Activated CD4-positive, alpha-beta memory T cell treated with anti-CD3 and anti-CD28 coated beads for 36 hours (primary cell): Measurements from ENCODE around the gene UCN2. TPM values are rescaled to one million over a fixed set of nuclear protein-coding genes. Genes with fewer than 3 reads are reported as not detected.
"Not testable (repeated sequence)": the region's sequence is repeated elsewhere in the genome, so short reads cannot be mapped to it uniquely, and the experiment has no call there.

Experiments
- CTCF ChIA-PET: fragments of 350-600 bp; sonication (Branson Sonifier 250); formaldehyde crosslinking; loops from one replicate; lab custom pipeline; 2021; ENCODE audit warnings: antibody characterized with exemption, inconsistent platforms; lab: Charles Lee
- POLR2A ChIA-PET: fragments of 350-600 bp; sonication (Branson Sonifier 250); formaldehyde crosslinking; loops from one replicate; lab custom pipeline; 2021; ENCODE audit warnings: antibody characterized with exemption; lab: Charles Lee
- DNase-seq: peaks from one replicate; pipeline ENCODE4 v3.0.0-alpha.2; 2020
- H3K27ac Mint-ChIP-seq: one replicate; pipeline ENCODE4 v1.8.0; 2021; ENCODE audit warnings: mixed read lengths
- H3K27me3 Mint-ChIP-seq: one replicate; pipeline ENCODE4 v1.8.0; 2021; ENCODE audit warnings: mixed read lengths
- H3K36me3 Mint-ChIP-seq: one replicate; pipeline ENCODE4 v1.8.0; 2021; ENCODE audit warnings: mixed read lengths
- H3K4me1 Mint-ChIP-seq: one replicate; pipeline ENCODE4 v1.8.0; 2021; ENCODE audit warnings: low read depth, mixed read lengths
- H3K4me3 Mint-ChIP-seq: one replicate; pipeline ENCODE4 v1.8.0; 2021; ENCODE audit warnings: mild to moderate bottlenecking, mixed read lengths
- H3K9me3 Mint-ChIP-seq: one replicate; pipeline ENCODE4 v1.8.0; 2021; ENCODE audit warnings: mixed read lengths
- intact Hi-C: fragments of 100-400 bp; cut with micrococcal nuclease; formaldehyde crosslinking; loops from one replicate; pipeline ENCODE4 v1.15.1; 2023
- total RNA-seq, 2 experiments: library from RNA; stranded (reverse); gene quantifications; one replicate each; pipeline ENCODE4 v1.2.3, GENCODE V29; 2021

Gene UCN2
- total RNA-seq, 2 experiments from 2014 or later: not detected

GRCh38 chr3:48555949-48556795 lies 7.4 kb downstream of the UCN2 start:
- Mint-ChIP-seq H3K36me3 (peaks cover 3% of the 10 kb centered on the region), H3K9me3 (no peaks in the 10 kb centered on the region), H3K27ac (peak overlapping the region; percentile 42), H3K4me1 (peaks cover 16% of the 10 kb centered on the region), H3K27me3 (no peaks in the 10 kb centered on the region), H3K4me3 (peak overlapping the region; percentile 83)
- no peak for DNase-seq
- intact Hi-C loops: loop anchor here (1.0 to 5.0 kb wide), 5 partner anchors 49 to 451 kb away; partner anchors contain the start of genes CCDC51, CDC25A, TMA7 and WDR6
- POLR2A ChIA-PET: interaction anchor here (0.5 to 1.9 kb wide), 10 partner anchors 52 to 873 kb away, joined by 3 to 9 read pairs (median 4); partner anchors contain the start of genes NICN1, SHISA5 and SLC26A6
- CTCF ChIA-PET: interaction anchor here (0.6 to 5.6 kb wide), 14 partner anchors 7 to 769 kb away, joined by 3 to 58 read pairs (median 7); partner anchors contain the start of genes CCDC51, SLC26A6 and TMA7

GRCh38 chr3:48555231-48555948 lies 8.2 kb downstream of the UCN2 start:
- no peaks in the 10 kb centered on the region for H3K9me3 Mint-ChIP-seq
- no peak overlapping the region for H3K27ac Mint-ChIP-seq
- H3K4me1 Mint-ChIP-seq: peaks cover 16% of the 10 kb centered on the region
- peaks cover 3% of the 10 kb centered on the region for H3K36me3 Mint-ChIP-seq
- no peaks in the 10 kb centered on the region for H3K27me3 Mint-ChIP-seq
- DNase-seq: no peak
- peak overlapping the region; percentile 83 for H3K4me3 Mint-ChIP-seq
- intact Hi-C loops: loop anchor here (5.0 kb wide), 1 partner anchor 102 kb away; no protein-coding TSS in a partner anchor
- POLR2A ChIA-PET: interaction anchor here (0.6 kb wide), 1 partner anchor 396 kb away, joined by 3 read pairs; no protein-coding TSS in a partner anchor
- CTCF ChIA-PET: interaction anchor here (0.6 to 4.9 kb wide), 6 partner anchors 9 to 770 kb away, joined by 3 to 34 read pairs (median 3); no protein-coding TSS in a partner anchor

- POLR2A ChIA-PET: interaction anchor here (0.9 kb wide), 1 partner anchor 86 kb away, joined by 3 read pairs; no protein-coding TSS in a partner anchor
- peaks cover 16% of the 10 kb centered on the region for H3K4me1 Mint-ChIP-seq
- no peaks in the 10 kb centered on the region for H3K9me3 Mint-ChIP-seq
- no peak for DNase-seq
- CTCF ChIA-PET: interaction anchor here (0.7 to 4.9 kb wide), 5 partner anchors 81 to 286 kb away, joined by 3 to 34 read pairs (median 3); no protein-coding TSS in a partner anchor
- H3K36me3 Mint-ChIP-seq: peaks cover 3% of the 10 kb centered on the region
- H3K4me3 Mint-ChIP-seq: no peak overlapping the region
- H3K27ac Mint-ChIP-seq: no peak overlapping the region
- no peaks in the 10 kb centered on the region for H3K27me3 Mint-ChIP-seq
- intact Hi-C loops: no loop called here
Observed at GRCh38 chr3:48553886-48554845, 9.4 kb downstream of the UCN2 start.

GRCh38 chr3:48553361-48553760 lies 10.2 kb downstream of the UCN2 start:
- Mint-ChIP-seq H3K27ac (no peak overlapping the region), H3K9me3 (no peaks in the 10 kb centered on the region), H3K4me3 (no peak overlapping the region), H3K27me3 (no peaks in the 10 kb centered on the region), H3K4me1 (peaks cover 17% of the 10 kb centered on the region), H3K36me3 (peaks cover 3% of the 10 kb centered on the region)
- intact Hi-C loops: no loop called here
- CTCF ChIA-PET: interaction anchor here (1.0 to 4.9 kb wide), 5 partner anchors 80 to 153 kb away, joined by 3 to 34 read pairs (median 4); partner anchors contain the start of genes CCDC51 and TMA7
- DNase-seq: no peak
- POLR2A ChIA-PET: no interaction called here

GRCh38 chr3:48552111-48552951 lies 11.2 kb downstream of the UCN2 start:
- DNase-seq: no peak
- Mint-ChIP-seq H3K36me3 (peaks cover 3% of the 10 kb centered on the region), H3K4me1 (peaks cover 13% of the 10 kb centered on the region), H3K4me3 (no peak overlapping the region), H3K27ac (no peak overlapping the region), H3K9me3 (no peaks in the 10 kb centered on the region), H3K27me3 (no peaks in the 10 kb centered on the region)
- ChIA-PET POLR2A (interaction anchor here (0.8 kb wide), 1 partner anchor 108 kb away, joined by 3 read pairs; no protein-coding TSS in a partner anchor), CTCF (interaction anchor here (1.1 to 4.9 kb wide), 4 partner anchors 79 to 152 kb away, joined by 3 to 34 read pairs (median 15); partner anchors contain the start of genes CCDC51 and TMA7)
- intact Hi-C loops: no loop called here

- H3K9me3 Mint-ChIP-seq, H3K36me3 Mint-ChIP-seq, H3K4me3 Mint-ChIP-seq, intact Hi-C loops, POLR2A ChIA-PET, H3K27ac Mint-ChIP-seq, H3K27me3 Mint-ChIP-seq, DNase-seq: not testable (repeated sequence)
- peaks cover 13% of the 10 kb centered on the region for H3K4me1 Mint-ChIP-seq
- CTCF ChIA-PET: interaction anchor here (4.3 to 4.9 kb wide), 2 partner anchors 79 to 152 kb away, joined by 24 to 34 read pairs; no protein-coding TSS in a partner anchor
Observed at GRCh38 chr3:48551651-48552050, 11.9 kb downstream of the UCN2 start.

- Mint-ChIP-seq H3K27me3 (no peaks in the 10 kb centered on the region), H3K4me1 (peaks cover 7% of the 10 kb centered on the region), H3K36me3 (no peaks in the 10 kb centered on the region), H3K27ac (no peak overlapping the region), H3K9me3 (no peaks in the 10 kb centered on the region), H3K4me3 (no peak overlapping the region)
- CTCF ChIA-PET: interaction anchor here (0.6 to 4.6 kb wide), 36 partner anchors 8 to 317 kb away, joined by 3 to 153 read pairs (median 5); partner anchors contain the start of genes ATRIP, CCDC51, PFKFB4 and SHISA5
- POLR2A ChIA-PET: interaction anchor here (0.9 to 1.2 kb wide), 2 partner anchors 96 to 148 kb away, joined by 3 read pairs; no protein-coding TSS in a partner anchor
- peak; percentile 90 for DNase-seq
- intact Hi-C loops: loop anchor here (1.0 to 2.0 kb wide), 3 partner anchors 42 to 317 kb away; no protein-coding TSS in a partner anchor
Observed at GRCh38 chr3:48548729-48549705, 14.6 kb downstream of the UCN2 start.

GRCh38 chr3:48548126-48548525 lies 15.5 kb downstream of the UCN2 start:
- H3K27me3 Mint-ChIP-seq: no peaks in the 10 kb centered on the region
- H3K36me3 Mint-ChIP-seq: no peaks in the 10 kb centered on the region

GRCh38 chr3:48546203-48546829 lies 17.3 kb downstream of the UCN2 start:
- intact Hi-C loops: no loop called here
- Mint-ChIP-seq H3K4me3 (no peak overlapping the region), H3K27ac (no peak overlapping the region), H3K4me1 (peaks cover 7% of the 10 kb centered on the region), H3K9me3 (no peaks in the 10 kb centered on the region), H3K36me3 (no peaks in the 10 kb centered on the region), H3K27me3 (no peaks in the 10 kb centered on the region)
- ChIA-PET POLR2A (no interaction called here), CTCF (interaction anchor here (0.7 to 4.6 kb wide), 6 partner anchors 10 to 144 kb away, joined by 3 to 153 read pairs (median 4); no protein-coding TSS in a partner anchor)
- DNase-seq: no peak

More at GRCh38 chr3:48548126-48548525, 15.5 kb downstream of the UCN2 start:
- Mint-ChIP-seq H3K27ac (no peak overlapping the region), H3K4me3 (no peak overlapping the region), H3K4me1 (peaks cover 7% of the 10 kb centered on the region), H3K9me3 (no peaks in the 10 kb centered on the region)
- DNase-seq: no peak
- ChIA-PET POLR2A (no interaction called here), CTCF (interaction anchor here (0.7 to 4.6 kb wide), 10 partner anchors 9 to 275 kb away, joined by 3 to 153 read pairs (median 9); partner anchors contain the start of genes CCDC51, PFKFB4, SLC26A6 and TMA7)
- intact Hi-C loops: loop anchor here (1.0 to 2.0 kb wide), 3 partner anchors 41 to 316 kb away; no protein-coding TSS in a partner anchor
